Activated CD4-positive, alpha-beta T cell treated with anti-CD3 and anti-CD28 coated beads, Interleukin-2, amount 10 ng/mL, durations not matched to agents 24 days and 14 days (primary cell): ENCODE measurements around the gene PDGFD. TPM values are rescaled to one million over a fixed set of nuclear protein-coding genes. Genes with fewer than 3 reads are reported as not detected.

Experiments used
- total RNA-seq: library from RNA; stranded (reverse); gene quantifications from 2 replicates; pipeline ENCODE4 v1.2.3, GENCODE V29; 2022

Gene PDGFD
- total RNA-seq, 1 donor from 2014 or later = not detected

Other genes with a start within 250 kb of the PDGFD start
- not detected in 2 replicates for gene DDI1, start 127.5 kb downstream of the PDGFD start, total RNA-seq